GM18873 (cell line): ENCODE measurements around the gene HMGXB3.

ENCODE experiments used
- ATAC-seq: cut with Tn5 transposase; IDR thresholded peaks from one replicate; pipeline ENCODE4 v1.9.1; 2021; ENCODE audit warnings: mild to moderate bottlenecking, moderate library complexity, moderate number of reproducible peaks; ENCODE audit not compliant: unreplicated experiment, low FRiP score

The HMGXB3 gene

GRCh38 chr5:150066901-150067396, 66.4 kb downstream of the HMGXB3 start:
- ATAC-seq = no peak

- ATAC-seq = no peak
Measured at GRCh38 chr5:150067405-150067960, 66.9 kb downstream of the HMGXB3 start.

- no peak for ATAC-seq
Measured at GRCh38 chr5:150068071-150068470, 67.5 kb downstream of the HMGXB3 start.

GRCh38 chr5:150068472-150068871, 67.9 kb downstream of the HMGXB3 start:
- no peak for ATAC-seq

GRCh38 chr5:150068961-150069645, 68.6 kb downstream of the HMGXB3 start:
- ATAC-seq = no peak

- no peak for ATAC-seq
Measured at GRCh38 chr5:150069672-150070627, 69.4 kb downstream of the HMGXB3 start.

GRCh38 chr5:150070821-150071220, 70.3 kb downstream of the HMGXB3 start:
- ATAC-seq = no peak

- ATAC-seq = no peak
Measured at GRCh38 chr5:150073086-150073625, 72.6 kb downstream of the HMGXB3 start.

GRCh38 chr5:150073677-150074076, 73.1 kb downstream of the HMGXB3 start:
- ATAC-seq = no peak

GRCh38 chr5:150075233-150075632, 74.7 kb downstream of the HMGXB3 start:
- ATAC-seq = no peak

GRCh38 chr5:150075806-150076205, 75.3 kb downstream of the HMGXB3 start:
- no peak for ATAC-seq

- ATAC-seq = no peak
Measured at GRCh38 chr5:150077060-150077459, 76.5 kb downstream of the HMGXB3 start.

- no peak for ATAC-seq
Measured at GRCh38 chr5:150077996-150078801, 77.7 kb downstream of the HMGXB3 start.

- ATAC-seq = no peak
Measured at GRCh38 chr5:150078802-150079689, 78.5 kb downstream of the HMGXB3 start.

GRCh38 chr5:150079909-150080461, 79.4 kb downstream of the HMGXB3 start:
- ATAC-seq = no peak

GRCh38 chr5:150080696-150081435, 80.3 kb downstream of the HMGXB3 start:
- ATAC-seq = no peak

GRCh38 chr5:150081541-150082283, 81.2 kb downstream of the HMGXB3 start:
- peak; percentile 63 for ATAC-seq
